Activated T-cell treated with anti-CD3 and anti-CD28 coated beads, Interleukin-2, amount 50 U/mL, for 48 hours (primary cell): ENCODE measurements around the gene MAP3K14.

ENCODE experiments used
- DNase-seq, 2 experiments: peaks; one replicate each; pipeline ENCODE4 v3.0.0-alpha.2; 2020

MAP3K14 gene

GRCh38 chr17:45234641-45235415 lies 82.0 kb downstream of the MAP3K14 start:
- peak; percentile 51 to 65 for DNase-seq

DNA sequence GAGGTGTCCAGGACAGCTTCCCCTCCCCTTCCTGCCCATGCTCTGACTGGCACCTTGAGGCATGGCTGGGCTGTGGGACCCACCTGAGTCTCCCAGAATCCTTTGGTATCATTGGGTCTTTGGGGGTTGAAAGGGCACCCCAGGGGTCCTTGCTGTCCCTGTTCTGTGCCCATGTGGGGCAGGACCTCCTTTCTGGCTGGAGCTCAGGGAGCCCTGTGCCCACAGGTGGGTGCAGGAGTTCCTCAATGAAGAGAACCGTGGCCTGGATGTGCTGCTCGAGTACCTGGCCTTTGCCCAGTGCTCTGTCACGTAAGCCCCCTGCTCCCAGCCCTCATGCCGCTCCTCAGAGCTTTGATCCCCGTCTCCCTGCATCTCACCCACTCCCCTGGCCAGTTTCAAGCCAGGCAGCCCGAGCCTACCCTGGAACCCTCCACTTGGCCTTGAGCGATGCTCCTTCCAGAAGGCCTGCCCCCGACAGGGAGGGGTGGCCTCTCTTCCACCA lies 83.3 kb downstream of the MAP3K14 start:
- DNase-seq: no peak

DNA sequence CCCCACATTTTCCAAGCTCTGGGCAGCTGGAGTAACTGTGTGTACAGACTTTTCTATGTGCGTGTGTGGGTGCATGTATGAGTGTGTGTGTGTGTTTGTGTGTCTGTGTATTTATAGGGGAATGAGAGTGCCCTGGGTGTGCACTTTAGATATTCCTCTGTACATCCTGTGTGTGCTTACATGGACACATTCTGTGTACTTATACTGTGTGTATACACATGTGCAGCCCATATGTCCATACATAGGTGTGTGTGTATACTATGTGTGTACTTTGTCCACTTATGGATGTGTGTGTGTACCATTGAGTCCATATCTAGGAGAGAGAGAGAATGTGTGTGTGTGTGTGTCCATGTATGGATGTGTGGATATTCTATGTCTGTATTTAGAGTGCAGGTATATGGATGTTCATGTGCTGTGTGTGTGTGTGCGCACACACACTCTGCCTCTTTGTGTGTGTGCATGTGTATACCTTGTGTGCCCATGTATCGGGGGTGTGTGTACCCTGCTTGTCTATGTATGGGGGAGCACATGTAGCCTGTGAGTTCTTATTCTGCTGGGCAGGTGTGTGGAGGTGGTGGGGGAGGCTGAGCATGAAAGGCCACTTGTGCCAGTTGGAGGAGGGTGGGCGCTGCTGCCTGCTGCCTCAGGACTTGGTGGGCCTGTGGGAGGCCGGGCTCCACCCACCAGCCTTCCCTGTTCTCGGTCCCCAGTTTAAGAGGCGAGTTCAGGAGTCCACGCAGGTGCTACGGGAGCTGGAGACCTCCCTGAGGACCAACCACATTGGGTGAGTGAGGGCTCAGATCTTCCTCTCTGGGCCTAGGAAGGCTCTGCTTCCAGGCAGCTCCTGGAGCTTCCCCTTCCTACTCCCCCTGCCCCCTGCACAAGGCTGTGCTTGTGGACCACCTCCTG lies 84.1 kb downstream of the MAP3K14 start:
- no peak for DNase-seq

GRCh38 chr17:45231481-45232116 lies 85.2 kb downstream of the MAP3K14 start:
- DNase-seq: peak in 1 of 2 experiments; percentile 62

- DNase-seq: peak in 1 of 2 experiments; percentile 44
Observed at GRCh38 chr17:45230787-45231480, 85.9 kb downstream of the MAP3K14 start.

GRCh38 chr17:45230410-45230786 lies 86.4 kb downstream of the MAP3K14 start:
- DNase-seq: peak in 1 of 2 experiments; percentile 41

DNA sequence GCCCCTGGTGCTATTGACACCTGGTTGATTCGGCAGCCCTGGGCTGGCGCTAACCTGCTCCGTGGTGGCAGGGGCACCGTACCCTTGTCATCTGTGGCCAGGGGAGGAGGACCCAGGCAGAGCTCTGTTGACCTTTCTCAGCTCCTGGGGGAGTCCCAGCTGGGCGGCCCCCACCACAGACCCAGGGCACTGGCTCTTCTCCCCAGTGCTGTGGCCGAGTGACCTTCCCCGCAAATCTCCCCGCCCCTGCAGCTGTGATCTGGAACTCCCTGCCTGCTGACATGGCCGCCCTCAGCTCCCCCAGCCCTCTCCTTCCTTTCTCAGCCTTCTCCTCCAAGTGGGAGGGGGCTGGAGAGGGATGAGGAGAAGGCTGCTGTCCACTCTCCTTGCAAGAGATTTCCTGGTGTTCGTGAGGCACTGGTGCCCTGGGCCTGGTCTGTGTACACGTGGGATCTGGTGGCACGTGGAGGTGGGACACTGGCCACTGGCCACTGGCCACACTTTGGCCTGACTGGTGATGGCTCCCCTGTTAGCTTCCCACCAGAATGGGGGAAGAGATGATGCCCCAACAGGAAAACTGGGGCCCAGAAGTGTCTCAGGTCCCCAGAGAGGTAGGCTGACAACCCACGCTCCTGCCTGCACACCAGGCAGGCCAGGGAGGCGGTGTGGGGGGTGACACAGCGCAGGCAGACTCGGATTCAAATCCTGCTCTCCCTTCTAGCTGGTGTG lies 87.0 kb downstream of the MAP3K14 start:
- DNase-seq: peak; percentile 65 to 72

GRCh38 chr17:45228763-45229539 lies 87.9 kb downstream of the MAP3K14 start:
- peak; percentile 96 for DNase-seq

DNA sequence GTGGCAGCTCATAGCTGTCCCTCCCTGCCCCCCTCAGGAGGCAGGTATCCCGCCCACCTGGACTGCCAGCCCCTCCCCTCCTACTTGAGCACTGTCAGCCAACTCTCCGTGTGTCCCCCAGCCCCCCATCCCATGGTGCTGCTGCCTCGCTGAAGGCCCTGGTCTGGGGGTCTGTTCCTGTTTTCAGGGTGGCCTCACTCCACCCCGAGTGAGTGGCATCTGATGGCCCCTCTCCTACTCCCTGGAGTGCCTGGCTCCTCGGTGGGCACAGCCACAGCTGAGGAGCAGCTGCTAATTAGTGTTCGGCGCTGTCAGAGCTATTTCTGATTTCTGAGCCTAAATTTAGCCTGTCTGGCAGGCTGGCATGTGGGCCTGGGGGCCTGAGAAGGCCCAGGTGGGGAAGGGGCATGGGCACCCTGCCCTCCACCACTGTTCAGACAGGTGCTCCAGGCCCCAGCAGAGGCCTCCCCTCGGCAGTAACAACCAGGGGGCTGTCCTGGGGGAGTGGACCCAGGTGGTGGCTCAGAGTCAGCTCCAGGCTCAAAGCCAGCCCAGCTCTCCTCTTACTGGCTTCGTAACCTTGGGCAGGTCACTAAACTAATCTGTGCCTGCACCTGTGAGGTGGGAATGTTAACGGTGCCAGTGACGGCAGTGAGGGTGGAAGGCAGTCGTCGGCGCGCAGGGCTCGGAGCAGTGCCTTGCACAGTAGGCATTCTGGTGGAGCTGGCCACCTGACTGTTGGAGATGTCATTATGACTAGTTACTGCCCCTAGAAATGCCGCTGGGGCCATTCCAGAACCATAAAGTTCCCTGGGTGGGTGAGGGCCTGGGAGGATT lies 88.7 kb downstream of the MAP3K14 start:
- peak; percentile 67 to 73 for DNase-seq

- peak; percentile 68 for DNase-seq
Observed at GRCh38 chr17:45227101-45227925, 89.5 kb downstream of the MAP3K14 start.

GRCh38 chr17:45226576-45226975 lies 90.2 kb downstream of the MAP3K14 start:
- peak in 1 of 2 experiments; percentile 40 for DNase-seq

DNA sequence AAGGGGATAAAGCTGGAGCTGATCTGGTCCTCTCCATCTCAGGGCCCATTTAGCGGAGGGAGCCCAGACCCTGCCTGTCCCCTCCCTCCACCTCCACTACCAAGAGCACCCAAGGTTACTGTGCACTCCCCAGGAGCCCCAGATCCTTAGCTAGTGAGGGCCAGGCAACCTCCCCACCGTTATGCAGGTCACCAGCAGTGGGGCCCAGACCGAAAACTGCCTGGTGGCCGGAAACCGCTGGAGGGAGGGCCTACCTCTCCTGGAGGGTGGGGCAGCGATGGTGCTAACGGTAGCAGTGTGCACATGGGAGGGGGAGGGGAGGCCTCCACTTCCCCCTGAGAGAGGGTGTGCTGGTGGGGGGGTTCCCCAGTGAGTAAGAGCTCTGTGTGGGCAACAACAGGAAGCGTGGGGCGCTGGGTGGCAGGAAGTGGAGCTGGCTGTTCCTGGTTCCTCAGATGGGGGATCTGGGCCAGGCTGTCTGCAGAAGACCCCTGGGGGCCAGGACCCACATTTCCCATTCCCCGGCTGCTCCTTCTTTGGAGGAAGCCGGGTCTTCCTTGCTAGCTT lies 90.8 kb downstream of the MAP3K14 start:
- peak; percentile 96 for DNase-seq

DNA sequence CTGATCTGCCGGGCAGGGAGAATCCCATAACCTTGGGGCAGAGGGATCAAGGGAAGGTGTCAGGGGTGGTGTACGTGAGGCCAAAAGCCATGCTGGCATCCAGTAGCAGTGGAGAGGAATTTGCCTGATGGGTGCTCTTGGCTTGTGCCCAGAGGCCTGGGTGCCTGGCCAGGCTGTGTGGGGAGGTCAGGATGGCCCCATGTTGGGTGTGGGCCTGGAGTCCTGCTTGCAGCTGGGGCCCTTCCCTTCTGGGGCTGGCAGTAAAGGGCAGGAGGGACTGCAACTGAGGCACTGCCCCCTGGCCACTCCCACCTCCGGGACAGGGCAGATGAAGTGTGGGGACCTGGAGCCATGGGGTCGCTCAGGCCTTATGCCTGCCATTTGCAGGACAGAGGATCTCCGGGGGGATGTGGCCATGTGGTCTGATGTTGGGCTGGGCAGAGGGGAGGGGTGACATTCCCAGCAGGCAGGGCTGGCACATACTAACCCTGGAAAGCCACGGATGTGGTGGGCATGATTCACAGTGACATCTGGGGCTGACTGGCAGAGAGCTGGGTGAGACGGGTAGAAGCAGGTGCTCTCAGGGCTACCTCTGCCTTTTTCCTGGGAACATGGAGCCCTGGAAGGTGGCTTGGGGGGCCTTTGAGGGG lies 91.6 kb downstream of the MAP3K14 start:
- peak; percentile 78 to 81 for DNase-seq

- DNase-seq: peak; percentile 61 to 70
Observed at GRCh38 chr17:45224671-45225050, 92.2 kb downstream of the MAP3K14 start.

GRCh38 chr17:45223539-45224528 lies 93.0 kb downstream of the MAP3K14 start:
- peak; percentile 81 to 82 for DNase-seq

- no peak for DNase-seq
Observed at GRCh38 chr17:45222996-45223538, 93.8 kb downstream of the MAP3K14 start.
